HG02981 (cell line): ENCODE data around the gene MED7.

Source experiments
- ATAC-seq: cut with Tn5 transposase; IDR thresholded peaks from one replicate; pipeline ENCODE4 v1.9.1; 2021; ENCODE audit warnings: mild to moderate bottlenecking, moderate library complexity; ENCODE audit not compliant: unreplicated experiment

Gene MED7

DNA sequence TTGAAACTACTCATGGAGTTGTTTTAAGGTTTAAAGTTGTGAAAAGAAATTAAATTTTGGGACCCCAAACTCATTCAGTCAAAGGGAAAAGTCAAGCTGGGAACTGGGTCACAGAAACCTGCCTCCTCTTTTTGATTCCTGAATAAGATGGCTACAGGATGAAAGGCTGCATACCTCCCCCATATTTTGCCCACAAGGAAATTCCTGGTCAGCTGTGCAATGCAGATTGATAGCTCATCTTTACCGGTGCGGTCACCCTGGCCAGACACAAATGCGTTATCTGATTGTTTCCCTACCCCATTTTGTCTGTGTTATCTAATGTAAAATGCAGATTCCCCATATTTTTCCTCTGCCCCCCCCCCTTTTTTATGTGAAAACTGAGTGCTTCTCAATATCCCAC, 35.2 kb downstream of the MED7 start:
- no peak for ATAC-seq

DNA sequence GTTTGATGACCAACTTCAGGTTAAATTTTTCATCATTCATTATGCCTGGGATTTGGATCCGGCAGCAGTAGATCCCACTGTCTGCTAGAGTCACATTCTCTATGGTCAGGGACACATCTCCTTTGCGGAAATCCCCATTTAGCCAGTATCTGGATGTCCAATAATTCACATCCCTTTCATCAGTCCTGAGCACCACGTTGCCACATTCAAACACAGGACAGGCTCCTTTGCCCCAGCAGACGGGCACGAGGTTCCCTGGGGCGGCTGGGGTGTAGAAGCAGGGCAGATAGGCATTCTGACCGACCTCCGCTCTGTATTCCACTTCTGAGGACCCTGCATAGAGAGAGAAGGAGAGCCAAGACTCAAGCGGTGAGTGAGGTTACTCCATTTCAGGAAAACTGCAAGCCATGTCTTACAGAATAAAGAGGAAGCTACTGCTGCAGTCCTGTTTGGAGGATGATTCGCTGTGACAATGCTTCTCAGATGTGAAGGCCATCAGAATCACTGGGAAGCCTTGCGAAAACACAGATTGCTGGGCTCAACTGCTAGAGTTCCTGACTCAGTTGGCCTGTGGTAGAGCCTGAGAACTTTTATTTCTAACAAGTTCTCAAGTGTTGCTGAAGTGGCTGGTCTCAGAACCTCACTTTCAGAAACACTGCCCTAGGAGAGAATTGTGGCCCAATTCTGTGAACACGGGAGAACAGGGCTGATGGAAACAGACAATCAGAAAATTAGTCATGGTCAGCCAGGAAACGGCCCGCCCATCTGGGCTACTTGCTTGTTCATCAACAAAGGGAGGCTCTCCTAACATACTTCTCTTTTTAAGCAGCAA, 35.8 kb downstream of the MED7 start:
- no peak for ATAC-seq

DNA sequence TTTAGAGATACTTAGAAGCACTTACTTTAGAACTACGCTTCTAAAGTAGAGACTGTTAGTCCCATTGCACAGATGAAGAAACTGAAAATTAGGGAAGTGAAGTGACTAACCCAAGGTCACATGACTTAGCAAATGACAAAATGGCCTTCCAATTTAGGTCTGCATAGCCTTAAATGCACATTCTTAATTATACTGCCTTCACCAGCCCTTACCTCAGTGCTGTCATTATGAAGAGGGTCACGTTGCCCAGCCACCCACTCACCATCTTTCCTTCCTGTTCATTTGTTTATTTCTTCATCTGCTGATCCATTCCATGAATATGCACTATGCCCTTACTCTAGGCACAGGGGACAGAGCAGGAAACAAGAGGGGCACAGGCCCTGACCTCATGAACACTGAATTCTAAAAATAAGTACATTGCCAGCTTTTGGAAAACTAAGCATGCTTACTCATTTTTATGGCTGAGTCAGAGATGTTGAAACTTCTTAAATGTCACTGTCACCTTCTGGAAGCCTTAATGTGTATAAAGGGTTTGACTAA, 42.5 kb downstream of the MED7 start:
- no peak for ATAC-seq

DNA sequence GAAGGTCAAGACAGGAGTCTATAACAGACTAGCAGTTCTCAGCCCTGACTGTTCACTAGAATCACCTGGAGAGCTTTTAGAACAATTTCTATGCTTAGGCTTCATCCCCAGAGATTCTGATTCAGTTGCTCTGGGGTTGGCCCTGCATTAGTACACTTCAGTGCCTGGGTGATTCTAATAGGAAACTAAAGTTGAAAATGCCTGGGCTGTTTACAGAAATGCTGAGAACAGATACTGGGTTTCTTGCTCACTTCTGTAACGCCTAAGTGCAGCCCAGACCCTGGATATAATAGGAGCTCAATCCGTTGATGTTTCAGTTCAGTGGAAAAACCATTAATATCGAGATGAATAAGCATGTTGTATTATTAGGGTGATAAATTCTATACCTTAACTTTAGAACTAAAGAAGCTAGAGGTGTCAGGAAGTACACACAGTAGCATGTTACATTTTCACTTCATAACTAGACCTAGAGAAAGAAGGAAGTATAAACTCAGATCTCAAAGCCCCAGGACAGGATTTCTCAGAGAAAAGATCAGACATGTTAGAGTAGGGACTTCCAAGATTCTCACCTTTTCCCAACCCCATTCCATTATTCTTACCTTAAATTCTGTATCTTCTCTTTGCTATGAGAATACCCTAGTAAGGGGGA, 54.2 kb downstream of the MED7 start:
- no peak for ATAC-seq
